Stimulated activated CD4-positive, alpha-beta T cell treated with anti-CD3 and anti-CD28 coated beads, Interleukin-4, amount 100 ng/mL, for 1 hour (primary cell): ENCODE results near the gene CPLX1.
A peak's percentile ranks its signal among the peaks of the same experiment; 100 is the strongest.

Source experiments
- DNase-seq: peaks from one replicate; pipeline ENCODE4 v3.0.0-alpha.2; 2020

The CPLX1 gene

DNA sequence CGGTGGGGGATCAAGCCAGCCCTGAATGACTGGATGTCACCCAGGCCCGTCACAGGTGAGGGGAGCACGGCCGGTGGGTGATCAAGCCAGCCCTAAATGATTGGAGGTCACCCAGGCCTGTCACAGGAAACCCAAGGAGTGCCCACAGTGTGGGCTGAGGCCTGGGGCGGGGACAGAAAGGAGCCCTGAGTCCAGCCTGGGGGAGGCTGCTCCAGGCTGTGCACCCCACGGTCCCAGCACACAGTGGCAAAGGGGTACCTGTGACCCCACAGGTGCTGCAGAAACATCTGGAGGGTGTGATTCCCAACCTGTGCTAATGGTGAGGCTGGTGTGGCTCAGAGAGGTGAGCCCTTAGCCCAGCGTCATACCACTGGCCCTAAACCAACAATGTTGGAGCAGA is 6.2 kb upstream of the CPLX1 start:
- no peak for DNase-seq

DNA sequence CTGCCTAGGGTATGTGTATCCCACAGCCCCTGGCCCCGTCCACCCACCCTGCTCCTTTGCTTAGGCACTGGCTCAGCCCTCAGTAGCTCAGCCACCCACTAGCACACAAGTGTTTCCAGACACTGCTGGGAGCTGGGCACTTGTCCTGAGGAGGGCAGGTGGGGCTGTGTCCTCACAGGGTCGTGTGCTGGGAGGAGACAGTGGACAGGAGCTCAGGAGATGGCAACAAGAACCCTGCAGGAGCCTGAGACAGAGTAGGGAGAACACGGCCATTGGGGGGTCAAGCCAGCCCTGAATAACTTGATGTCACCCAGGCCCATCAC is 5.5 kb upstream of the CPLX1 start:
- DNase-seq = no peak

DNA sequence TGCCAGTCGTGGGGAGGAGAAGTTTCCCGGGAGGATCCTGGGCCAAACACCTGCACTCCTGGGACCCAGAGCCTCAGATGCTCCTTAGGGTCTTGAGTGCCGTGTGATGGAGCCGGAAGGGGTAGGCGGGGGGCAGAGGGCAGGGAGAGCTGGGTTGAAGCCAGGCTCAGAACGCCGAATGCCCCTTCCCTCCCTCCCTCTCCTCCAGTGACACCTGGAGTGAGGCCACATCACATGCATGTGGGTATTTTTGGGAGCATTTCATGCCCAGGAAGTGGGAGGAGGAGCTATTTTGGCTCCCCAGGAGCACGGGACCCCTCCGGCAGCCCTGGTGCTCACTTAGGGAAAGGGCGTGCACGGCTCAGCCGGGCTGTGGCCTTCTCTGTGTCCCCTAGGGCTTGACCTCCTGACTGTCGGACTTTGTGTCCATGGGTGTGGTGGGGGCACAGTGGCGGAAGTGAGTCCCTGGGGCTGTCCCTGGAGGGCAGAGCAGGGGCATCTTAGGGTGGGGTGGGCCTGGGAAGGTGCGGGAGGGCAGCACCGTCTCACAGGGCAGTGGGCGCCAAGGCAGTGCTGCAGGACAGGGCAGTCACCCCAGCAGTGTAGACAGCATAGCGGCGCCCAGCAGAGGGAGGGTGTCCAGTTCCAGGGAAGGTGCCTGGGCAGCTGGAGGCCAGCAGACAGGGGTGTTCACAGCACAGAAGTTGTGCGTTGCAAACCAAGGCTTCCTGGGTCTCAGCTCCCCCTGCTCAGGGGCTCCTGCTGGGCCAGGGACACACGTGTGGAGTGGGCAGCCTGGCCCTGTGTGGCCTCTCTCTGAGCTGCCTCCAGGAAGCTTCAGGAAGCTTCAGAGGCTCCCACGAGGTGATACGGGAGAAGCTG is 4.9 kb upstream of the CPLX1 start:
- no peak for DNase-seq

DNA sequence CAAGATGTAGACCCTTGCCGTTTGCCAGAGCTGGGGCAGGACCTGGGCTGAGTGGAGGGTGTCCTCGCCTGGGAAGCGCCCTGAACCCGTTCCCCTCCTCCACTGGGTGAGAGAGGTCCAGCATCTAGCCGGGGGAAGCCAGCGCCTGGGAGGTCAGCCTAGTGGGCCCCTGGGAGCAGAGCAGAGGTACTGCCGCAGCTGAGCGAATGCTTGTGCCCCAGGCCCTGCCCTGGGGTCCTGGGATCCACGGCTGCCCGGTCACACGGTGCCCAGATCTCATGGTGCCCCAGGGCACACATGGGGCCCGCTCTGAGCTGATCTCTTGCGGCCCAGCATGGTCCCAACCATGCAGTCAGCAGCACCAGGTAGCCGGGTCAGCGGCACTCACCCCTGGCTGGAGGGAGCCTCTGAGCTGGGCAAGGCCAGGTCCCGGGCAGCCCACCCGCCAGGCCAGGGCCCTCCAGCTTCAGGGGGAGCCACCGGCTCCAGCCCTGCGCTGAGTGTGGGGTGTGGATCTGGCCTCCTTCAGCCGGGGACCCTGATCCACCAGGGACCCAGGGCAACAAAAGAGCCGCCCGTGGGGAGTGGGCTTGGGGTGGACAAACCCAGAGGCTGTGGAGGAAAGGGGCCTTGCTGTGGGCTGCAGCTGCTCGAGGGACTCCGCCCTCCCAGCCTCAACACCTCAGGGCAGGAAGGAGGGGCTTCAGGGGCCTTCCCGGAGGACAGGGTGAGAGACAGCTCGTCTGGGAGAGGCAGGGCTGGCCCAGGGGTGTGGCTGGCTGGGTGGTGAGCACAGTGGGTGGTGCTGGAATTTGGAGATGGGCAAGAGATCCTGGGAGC is 4.1 kb upstream of the CPLX1 start:
- DNase-seq = no peak

DNA sequence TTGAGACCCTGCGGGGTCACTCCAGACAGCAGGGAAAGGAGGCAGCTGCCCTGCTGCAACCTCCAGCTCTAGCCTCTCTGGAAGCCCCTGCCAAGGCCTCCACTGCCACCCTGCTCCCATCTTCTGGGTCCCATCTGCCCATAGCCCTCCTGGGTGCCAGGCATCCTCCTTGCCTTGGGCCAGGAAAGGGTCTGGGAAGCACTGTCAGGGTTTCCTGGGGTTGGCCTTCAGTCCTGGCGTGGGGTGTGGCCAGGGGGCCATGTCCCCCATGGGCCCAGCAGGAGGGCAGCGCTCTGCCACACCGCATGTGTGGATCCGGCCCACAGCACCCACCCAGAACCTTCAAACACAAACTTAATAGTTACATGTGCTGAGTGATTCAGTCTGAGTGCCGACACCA is 3.4 kb upstream of the CPLX1 start:
- no peak for DNase-seq

DNA sequence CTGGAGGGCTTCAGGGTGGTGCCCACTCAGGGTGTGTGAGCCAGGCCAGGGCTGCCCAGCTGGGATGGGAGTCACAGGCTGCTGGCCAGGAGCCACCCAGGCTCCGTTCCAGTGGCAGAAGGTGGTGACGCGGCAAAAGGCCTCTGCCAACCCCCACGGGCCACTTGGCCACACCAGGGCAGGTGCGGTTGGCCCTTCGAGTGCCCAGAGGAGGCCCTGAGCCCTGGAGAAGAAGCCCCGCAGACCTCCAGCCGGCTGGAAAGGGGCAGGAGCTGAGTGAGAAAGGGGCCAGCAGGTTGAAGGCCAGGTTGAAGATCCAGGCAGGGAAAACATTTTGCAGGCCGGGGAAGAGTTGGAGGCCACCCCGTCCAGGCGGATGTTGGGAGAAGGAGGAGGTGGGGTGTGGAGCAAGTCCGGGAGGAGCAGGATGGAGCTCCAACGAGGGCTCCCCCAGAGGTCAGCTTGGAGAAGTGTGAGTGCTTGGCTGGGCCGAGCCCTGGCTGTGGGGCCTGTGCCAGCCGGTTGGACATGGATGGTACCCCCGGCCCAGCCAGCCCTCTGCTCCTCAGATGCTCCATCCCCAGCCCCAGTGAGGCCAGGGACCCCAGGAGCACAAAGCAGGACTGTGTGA is 2.8 kb upstream of the CPLX1 start:
- DNase-seq = no peak

DNA sequence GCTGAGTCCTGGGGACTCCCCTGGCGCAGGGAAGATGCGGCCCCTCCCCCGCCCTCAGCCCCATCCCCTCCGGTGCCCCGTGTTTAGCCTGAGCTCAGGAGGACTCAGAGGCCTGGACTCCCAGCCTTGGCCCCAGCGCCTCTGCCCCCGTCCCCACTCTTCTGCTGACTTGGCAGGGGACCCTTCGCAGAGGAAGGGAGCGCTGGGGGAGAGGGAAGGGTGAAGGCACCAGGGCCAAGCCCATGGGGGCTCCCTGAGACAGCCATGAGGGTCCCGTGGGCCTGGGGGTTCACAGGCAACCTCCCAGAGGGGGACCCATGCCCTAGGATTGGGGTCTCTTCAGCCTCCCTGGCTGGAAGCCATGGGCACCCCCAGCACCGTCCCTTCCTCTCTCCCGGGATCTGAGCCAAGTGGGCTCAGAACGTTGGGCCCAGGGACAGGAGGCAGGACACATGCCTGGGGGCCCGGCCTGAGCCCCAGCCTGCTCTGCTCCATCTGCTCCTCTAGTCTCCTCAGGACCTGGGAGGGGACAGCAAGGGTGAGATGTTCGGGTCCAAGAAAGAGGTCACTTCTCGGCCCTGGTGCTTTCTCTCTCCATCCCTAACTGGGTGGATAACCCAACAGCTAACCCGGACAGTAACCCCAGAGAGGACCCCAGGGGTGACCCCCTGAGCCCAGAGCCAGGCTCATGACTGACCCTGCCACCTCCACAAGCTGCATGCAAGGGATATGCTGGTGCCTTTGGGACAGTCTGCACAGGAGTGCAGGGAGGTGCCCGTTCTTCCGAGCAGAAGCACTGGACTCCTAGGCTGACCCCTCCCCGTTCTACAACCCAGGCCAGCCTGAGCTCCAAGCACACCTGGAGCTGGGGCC is 1.5 kb upstream of the CPLX1 start:
- DNase-seq = no peak

DNA sequence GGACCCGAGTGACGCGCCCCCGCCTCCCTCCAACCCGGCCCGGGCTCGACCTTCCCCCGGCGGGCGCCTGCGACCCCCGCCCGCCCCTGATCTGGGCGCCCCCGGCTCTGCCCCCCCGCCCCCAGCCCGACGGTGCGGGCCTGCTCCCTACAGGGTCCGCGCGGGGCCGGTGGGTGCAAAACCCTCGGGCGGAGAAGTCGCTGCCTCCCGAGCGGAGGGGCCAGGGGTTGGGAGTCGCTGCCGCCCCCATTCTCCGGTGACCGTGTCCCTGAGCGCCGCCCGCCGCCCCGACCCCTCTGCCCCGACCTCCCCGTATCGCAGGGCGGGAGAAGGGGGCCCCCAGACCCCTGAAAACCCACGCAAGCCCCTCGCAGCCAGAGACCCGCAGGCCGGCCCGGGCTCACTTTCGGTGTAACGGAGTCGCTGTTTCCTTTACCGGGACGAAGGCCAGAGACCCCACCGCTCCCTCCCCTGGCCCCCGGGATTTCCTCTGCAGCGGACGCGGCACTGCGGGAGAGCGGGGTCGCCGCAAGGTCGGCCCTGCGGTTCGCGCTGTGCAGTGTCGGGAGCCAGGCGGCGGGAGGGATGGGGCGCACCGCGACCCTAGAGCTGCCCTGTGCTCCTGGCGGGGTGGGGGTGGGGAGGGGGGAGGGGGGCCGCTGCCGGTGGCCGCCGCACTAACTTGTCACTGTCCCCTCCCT is 729 bp upstream of the CPLX1 start:
- DNase-seq = no peak

DNA sequence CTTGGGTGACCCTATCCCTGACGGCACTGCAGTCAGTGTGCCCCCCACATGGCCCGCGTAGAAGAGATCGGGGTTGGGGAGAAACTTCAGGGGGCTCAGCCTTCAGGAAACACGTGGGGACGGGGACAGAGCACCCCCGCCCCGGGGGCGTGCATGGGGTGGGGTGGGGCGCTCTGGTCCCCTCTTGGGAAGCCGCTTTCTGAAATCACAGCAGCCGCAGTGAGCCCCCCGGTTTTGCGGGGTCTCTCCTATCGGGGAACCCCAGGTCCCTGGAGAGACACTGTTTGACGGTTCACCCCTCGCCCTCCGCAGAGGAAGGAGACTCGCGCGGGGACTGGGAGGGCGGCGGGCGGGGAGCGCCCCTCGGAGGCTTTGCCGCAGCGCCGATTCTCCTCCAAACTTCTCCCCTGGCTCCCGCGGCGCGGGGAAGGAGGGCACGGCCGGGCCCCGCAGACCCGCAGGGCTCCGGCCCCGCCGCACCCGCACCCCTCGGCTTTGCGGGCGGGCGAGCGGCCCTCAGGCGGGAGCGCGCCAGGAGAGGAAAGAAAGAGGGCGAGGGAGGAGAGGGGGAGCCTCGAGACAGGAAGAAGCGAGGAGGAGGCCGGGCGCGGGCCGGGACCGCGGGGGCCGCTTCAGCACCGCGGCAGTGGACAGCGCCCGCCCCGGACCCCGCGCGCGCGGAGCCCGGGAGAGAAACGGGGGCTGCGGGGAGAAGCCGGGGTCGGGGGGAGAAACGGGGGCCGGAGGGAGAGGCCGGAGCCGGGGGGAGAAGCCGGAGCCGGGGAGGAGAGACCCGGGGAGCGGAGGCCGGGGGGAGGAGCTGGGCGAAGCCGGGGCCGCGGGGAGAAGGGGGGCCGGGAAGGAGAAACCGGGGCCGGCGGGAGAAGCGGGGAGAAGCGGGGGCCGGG is 612 bp downstream of the CPLX1 start:
- peak; percentile 25 for DNase-seq

DNA sequence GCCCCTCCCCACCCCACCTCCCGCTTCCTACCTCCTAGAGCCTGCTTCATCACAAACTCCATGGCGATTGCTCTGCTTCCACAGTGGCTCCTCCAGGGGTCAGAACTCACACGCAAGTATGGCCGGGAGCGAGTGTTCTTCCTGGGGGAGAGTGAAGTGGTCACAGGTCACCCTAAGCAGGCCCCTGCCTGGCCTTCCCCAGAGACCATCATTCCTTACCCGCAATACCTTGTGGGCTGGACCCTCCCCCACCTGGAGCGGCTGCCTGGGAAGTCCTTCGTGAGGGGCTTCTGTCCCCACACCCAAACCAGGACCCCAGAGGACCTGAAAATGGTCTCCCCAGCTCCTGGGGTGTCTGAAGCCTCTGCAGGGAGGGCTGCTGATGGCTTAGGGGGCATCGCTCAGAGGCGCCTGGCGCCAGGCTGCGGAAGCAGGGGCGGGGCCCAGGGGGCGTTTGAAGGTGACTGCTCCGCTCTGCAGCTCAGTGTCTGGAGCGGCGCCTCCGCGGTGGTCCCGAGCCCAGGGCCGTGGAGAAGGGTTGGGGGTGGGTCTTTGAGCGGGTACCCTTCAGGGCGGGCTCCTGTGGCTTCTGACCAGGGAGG is 1.4 kb downstream of the CPLX1 start:
- no peak for DNase-seq

DNA sequence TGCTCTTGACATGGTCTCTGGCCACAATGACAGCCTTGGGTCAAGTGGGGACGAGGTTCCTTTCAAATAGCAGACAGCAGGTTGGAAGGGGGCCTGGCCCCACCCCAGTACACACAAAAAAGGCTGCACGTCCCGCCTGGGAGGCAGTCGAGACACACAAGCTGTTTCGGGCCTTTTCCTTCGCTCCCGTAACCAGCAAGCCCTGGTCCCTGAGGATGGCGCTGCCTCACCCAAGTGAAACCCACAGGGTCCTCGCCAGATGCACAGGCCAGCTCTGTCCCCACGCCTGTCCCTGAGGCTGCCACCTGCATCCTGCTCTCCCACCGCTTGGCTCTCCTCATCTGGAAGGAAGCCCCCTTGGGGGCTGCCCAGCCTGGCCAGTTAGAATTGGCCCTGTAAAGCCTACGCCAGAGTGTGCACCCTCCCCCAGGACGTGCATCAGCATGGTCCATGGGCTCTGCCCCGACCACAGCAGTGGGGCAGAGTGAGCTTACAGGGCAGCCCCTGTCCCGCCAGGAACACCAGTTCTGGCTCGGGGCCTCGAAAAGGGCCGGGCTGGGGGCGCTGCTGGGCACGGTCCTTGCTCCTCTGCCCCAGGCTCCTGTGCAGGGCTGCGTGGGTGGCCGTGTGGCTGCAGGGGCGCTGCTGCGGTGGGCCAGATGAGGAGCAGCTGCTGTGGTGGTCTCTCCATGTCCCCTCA is 2.0 kb downstream of the CPLX1 start:
- no peak for DNase-seq

DNA sequence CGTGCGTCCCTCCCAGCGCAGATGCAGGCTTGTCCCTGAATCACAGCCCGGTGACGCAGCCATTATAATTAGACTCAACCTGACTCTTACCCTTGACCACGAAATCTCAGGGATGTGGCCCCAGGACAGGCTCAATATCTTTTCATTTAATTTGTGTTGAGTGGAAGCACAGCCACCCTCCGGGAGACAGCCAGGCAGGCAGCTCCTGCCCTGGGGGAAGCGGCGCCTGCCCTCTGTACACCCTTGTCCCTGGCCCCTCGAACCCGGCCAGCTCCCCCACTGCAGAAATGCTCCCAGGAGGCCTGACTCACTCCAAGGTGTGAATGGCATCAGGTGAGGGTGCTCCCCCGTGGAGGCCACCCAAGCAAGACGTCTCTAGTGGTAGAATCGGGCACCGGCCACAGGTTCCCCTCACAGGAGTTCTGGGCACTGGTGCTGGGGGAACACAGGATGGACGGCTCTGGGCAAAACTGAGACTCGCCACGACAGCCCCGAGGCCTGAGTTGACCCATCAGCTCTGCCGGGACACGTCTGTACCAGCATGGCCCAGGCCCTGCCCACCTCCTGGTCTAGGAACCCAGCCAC is 2.7 kb downstream of the CPLX1 start:
- DNase-seq = no peak

DNA sequence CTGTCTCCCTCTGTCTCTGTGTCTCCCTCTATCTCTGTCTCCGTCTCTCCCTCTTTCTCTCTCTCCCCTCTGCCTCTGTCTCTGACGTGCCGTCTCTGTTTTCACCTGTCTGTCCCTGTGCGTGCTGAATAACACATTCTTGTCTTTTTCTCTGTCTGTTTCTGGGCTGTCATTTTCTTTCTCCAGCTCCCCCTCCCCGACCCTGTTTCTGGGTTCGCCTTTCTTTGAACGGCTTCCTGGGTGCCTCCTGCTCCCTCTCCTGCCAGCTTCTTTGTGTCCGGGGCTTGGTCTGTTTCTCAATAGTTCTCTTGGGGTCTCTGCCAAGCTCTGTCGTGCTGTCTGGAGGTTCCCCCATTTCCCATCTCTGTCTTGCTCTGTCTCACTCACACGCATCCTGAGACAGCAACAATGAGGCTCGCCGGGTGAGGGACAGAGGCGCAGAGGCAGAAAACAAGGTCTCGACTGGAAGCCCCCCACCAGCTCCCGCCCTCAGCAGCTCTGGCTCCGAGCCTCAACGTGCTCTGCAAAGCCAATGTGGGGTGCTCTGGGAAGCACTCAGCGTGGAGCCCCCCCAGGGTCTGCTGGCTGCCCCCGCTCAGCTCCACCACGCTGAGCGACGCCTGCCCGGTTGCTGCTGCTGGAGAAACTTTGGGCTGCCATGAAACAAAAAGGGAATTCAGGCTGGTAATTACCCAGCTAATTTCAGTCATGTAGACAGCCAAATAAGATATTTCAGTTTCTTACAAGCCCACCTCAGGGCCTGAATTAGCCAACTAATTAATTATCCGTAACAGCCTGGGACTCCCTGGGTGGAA is 3.4 kb downstream of the CPLX1 start:
- DNase-seq = no peak

DNA sequence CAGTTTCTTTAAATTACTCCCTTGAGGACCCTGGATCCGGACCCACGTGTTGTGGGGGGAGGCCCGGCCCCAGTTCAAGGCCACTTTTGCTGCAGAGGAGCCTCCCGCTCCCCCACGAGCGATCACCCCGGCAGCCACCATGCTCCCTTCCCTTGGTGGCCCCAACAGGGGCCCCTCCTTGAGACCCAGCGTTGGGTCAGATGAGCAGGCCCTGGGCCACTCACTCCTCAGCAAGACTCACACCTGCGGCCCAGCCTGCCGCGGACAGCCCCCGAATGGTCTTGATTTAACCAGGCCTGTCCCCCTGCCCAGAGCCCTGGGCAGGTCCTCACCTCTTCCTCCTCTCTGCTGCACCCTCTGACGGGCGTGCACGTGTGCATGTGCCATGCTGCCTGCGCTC is 4.3 kb downstream of the CPLX1 start:
- DNase-seq = no peak

DNA sequence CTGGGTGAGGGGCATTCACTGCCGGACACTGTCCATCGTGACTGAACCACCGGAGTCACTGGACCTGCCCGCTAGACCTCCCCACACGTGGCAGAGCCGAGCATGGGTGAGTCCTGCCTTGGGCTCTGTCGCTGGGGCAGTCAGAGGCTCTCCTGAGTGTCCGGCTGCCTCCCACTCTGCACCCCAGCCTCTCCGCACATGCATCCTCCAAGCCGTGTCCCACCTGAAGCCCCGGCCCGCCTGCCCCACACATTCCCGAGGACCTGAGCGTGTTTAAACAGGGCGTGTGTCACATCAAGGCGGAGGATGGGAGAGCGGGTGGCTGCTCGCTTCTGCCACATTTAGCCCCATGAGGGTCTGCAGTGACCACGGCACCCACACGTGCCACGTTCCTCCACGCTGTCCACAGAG is 4.7 kb downstream of the CPLX1 start:
- no peak for DNase-seq

DNA sequence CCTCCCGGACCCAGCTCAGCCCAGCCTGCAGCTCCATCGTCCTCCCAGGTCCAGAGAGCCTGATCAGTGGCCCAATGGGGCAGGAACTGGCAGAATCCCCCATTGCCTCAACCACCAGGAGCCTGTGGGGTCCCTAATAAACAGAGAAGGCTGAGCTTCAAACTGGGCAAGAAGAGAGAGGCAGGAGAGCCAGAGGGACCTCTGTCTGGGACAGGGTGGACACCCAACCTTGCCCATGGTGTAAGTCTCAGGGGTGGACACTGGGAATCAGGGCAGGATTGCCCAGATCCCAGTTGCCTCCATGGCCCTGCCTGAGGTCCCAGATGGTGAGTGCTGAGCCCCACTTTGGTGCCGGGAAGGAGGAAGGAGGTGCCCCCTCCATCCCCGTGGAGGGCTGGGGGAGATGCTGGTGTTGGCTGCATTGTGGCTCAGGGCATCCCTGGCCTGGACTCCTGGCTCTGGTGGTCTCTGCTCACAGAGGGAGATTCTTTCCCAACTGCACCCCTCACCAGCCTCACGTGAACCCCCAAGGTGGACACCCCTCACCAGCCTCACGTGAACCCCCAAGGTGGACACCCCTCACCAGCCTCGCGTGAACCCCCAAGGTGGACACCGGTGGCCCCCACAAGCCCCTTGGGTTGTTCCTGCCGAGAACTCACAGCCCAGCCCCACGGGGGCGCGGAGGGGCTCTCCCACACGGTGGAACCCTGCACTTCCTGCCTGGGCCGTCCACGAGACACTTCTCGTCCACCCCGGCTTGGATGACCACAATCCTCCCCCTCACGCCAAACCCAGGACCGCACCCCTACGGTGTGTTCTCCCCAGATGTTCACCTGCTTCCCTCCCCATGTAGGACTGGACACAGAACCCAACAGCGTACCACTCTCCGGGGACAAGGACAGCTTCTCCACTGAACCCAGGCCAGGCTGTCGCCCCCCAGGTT is 5.4 kb downstream of the CPLX1 start:
- DNase-seq = no peak
